ENCODE results near the gene PDE4B.

The PDE4B gene

GRCh38 chr1:66143651-66144050, 351.0 kb downstream of the PDE4B start:
- no peak for DNase-seq

DNA sequence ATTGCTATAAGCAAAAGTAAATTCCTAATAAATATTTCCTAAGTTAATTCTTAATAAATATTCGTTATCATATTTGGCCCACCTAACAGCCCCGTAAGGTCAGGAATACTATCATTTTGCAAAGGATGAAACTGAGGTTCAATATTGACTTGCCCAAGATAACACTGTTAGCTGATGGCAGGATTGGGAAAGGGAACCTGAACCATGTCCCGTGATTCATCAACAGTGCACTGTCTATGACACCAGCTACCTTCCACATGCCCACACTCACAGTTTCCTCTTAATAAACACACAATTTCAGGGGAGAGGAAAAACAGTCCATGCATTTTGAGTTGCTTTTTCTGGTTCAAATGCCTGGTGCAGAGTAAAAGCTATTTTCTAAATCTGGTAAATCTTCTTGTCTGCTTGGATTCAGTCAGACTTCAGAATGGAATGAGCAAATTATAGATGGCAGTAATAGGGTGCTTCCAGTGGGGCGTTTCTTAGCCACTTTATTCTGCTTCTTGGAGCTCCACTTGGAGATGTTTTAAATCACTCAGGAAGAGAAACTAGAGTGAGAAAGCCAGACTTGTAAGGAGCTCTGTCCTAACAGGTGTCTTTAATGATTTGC, 354.6 kb downstream of the PDE4B start:
- DNase-seq: no peak

DNA sequence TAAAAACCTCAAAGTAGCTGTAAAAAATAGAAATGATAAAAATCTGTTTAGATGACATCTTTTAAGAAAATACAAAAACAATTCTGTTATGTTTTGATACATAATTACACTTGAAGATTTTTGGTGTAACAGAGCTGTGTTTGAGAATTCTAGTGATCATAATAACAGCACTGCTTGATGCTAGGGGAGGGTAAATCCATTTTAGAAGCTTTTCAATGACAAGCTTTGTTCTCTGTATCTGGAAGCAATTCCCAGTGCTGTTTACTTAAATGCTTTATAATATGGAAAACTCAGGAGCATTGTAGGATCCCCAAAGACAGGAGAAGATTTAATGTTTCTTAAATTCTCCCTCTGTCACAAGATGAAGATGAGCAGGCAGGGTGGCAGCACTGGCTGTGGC, 359.3 kb downstream of the PDE4B start:
- DNase-seq: no peak

DNA sequence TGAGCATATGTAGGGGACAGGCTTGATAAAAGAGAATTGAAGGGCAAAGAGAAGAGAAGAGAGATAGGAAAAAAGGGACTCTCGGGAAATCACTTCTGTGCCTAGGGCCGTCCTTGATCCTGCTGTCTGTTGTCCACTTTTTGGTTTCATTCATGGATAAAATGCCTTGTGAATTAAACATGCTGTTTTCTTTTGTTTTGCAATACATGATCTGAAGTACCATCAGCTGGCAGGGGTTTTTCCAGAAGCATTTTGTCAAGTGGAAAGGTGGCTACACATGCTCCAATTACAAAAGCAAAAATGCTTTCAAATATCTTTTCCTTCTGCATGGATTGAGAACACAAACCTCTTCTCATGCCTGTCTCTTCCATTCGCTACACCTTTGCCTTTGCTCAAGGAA, 361.7 kb downstream of the PDE4B start:
- no peak for DNase-seq

- DNase-seq: no peak
These were observed 363.4 kb downstream of the PDE4B start for GRCh38 chr1:66156144-66156543.

GRCh38 chr1:66159800-66160199, 367.1 kb downstream of the PDE4B start:
- no peak for DNase-seq

DNA sequence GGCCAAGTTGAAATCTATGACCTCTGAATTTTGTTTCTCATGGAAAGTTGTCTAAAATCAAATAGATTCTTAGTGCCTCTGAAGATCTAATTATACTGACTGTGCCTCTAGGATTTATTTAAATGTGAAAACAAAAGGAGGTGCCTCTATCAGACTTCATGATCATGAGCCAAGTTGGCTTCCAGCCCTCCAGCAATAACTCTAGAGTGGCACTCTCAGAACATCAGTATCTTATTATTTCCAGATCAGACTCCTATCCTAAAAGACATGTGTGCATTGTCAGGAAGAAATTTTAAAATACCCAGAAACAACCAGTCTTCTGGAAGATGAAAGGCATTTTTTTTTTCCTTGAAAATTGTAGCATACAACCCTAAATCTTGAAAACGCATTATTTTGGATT, 368.0 kb downstream of the PDE4B start:
- no peak for DNase-seq

DNA sequence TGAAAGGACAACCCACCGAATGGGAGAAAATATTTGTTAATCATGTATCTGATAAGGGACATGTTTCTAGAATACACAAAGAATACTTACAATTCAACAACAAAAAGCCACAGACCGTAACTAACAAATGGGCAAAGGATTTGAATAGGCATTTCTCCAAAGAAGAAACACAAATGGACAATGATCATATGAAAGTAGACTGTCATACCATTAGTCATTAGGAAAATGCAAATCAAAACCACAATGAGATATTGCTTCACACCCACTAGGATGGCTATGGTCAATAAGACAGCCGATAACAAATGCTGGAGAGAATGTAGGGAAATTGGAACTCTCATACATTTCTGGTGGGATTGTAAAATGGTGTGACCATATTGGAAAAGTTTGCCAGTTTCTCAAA, 374.1 kb downstream of the PDE4B start:
- no peak for DNase-seq

GRCh38 chr1:66167267-66167666, 374.6 kb downstream of the PDE4B start:
- DNase-seq: no peak

DNA sequence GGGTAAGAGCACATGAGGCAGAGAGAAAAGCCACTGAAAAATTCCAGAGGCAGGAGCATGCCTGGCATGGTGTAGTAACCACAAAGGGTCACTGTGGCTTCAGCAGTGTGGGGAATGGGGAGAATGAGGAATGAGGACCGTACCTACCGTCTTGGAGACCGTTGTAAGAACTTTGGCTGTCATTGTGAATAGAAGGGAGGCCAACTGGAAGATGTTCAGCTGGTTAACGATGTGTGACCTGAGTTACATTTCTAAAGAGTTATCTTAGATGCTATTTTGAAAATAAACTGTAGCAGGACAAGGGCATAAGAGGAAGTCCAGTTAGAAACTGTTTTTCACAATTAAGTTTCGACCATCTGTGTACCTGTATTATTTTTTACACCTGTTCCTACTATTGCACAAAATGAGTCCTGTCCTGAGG, 375.8 kb downstream of the PDE4B start:
- no peak for DNase-seq

- DNase-seq: no peak
These were observed 376.4 kb downstream of the PDE4B start for GRCh38 chr1:66168948-66169671.

- DNase-seq: no peak
These were observed 379.6 kb downstream of the PDE4B start for GRCh38 chr1:66172272-66172671.

DNA sequence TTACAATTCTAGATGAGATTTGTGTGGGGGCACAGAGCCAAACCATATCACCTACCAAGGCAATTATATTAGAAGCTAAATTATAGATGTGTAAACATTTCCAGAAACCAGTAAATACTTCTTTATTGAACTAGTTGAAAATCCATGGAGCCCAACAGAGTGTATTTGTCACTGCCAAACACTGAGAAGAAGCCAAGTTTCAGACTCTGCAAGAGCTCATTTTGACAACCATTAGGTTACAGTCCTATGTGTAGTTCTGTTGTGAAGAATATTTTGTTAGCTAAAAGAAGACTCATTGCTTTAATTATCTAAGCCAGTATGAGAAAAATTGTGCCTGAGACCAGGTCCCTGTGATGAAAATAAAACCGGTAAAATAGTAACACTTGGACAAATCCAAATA, 382.4 kb downstream of the PDE4B start:
- no peak for DNase-seq

GRCh38 chr1:66175581-66175980, 382.9 kb downstream of the PDE4B start:
- no peak for DNase-seq

- DNase-seq: peak; percentile 9 to 29
These were observed 383.5 kb downstream of the PDE4B start for GRCh38 chr1:66176012-66176715.

GRCh38 chr1:66176832-66177231, 384.1 kb downstream of the PDE4B start:
- no peak for DNase-seq

DNA sequence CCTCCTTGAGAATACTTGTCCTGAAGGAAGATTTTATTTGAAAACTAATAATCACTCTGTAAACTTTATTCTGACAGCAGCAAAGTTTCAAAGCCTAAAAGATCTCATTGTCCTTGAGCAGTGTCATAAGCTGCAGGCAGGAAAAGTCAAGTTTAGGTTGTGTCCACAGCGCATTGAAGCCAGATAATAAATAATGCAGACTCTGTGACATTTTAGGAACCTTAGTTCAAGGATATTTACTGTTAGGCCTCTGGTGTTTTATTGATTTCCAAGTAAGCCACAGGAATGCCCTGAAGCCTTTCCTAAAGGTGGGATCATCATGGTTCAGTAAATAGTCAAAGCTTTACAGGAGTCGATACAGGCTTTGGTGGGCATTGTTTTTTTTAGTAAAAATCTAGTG, 384.8 kb downstream of the PDE4B start:
- no peak for DNase-seq

- no peak for DNase-seq
These were observed 389.3 kb downstream of the PDE4B start for GRCh38 chr1:66182026-66182425.

DNA sequence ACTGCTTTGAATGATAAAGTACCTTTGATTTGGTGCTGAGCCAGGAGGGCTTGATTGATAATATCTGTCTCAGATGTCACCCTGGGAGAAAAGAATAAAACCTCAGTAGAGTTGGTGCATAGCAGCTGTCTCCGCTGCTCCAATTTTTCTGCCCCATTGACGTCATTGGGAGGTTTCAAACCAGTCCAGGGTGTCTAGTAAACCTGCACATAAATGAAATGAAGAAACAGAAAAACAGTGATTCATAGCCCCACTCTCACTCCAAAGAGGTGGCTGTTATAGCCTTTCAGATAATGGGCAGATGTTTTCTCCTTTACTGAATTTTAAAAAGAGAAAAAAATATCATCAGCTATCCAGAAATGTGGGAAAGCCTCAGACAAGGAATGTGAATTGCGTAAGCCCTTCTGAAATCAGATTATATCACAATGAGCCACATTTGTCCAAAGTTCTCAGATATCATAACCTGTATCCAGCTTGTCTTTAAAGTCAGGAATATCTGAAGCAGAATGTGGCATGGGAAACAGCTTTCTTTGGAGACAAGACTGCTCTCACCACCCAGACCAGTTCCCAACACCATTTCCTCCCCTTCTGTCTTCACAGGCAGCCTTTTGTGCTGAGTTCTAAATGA, 390.0 kb downstream of the PDE4B start:
- DNase-seq: no peak

DNA sequence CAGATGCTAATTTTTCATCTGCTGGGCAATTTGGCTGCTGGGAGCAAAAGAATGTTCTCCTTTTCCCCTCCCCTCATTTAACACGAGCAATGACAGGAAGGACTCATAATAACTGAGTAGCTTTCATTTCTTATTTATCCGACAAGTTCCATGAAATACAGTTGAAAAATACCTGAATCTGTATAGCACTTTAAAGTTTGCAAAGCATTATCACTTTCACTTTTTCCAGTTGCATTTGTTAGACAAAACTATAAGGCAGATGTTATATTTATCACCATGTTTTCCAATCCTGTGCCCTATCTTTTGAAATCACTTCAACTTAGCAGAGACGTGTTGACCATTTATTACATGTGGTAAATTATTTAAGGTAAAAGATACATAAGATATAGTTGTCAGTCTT, 390.7 kb downstream of the PDE4B start:
- no peak for DNase-seq

DNA sequence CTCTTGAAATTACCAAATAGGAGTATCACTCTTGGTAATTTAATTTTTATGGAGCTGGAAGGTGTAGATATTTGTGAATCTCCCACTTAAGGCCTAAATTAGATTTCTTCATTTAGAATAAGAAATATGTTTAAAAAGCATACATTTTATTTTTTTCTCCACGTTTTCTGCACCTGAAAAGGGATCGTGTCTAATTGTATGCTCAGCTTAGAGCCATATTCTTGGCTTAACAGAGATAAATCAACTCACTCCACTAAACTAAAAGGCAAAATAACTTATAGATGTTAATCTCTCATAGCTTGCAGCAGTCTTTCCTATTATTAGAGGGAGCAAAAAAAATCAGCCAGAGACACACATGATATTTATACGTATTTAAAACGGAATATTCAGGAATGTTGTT, 404.4 kb downstream of the PDE4B start:
- no peak for DNase-seq

DNA sequence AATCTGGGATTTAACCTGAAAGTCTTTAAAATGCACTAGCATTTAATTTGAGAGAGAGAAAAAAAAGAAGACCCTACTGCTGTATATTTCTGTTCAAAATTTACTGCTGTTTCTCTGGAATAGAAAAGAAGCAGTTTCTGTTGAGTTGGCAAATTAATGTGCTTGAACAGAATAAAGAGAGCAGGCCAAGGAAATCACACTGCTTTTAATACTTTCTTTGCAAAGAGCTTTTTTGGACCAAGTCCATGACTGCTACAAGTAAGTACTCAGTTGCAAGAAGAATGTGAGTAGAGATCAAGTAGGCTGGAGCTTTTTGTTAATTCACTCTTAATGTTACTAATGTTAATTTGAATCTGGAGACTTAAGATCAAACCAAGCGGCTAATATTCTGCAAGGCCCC, 405.1 kb downstream of the PDE4B start:
- DNase-seq: no peak

DNA sequence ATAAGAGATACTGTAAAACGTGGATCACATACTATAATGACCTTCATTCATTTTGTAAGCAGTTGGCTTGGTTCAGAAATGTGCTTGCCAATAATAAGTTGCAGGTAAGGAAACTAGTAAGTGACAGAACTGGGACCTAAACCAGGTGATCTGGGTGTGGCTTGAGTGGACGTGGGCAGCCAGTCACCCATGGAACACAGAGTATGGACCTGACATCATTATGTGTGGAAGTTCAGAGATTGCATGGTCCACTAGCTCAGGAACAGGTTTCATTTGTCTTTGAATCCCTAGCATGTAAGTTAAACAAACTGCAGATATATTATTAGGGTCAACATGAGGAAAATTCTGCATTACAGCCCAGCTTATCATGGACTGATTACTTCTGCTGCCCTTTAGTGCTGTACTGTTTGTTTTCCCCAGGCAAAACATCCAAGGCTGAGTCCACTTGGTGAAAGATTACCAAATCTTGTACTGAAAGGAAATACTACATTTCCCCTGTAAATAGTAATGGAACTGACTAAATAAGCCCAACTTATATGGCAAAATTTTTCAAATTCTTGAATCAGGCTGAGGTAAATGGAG, 414.0 kb downstream of the PDE4B start:
- no peak for DNase-seq

All from inflammatory macrophage treated with lipopolysaccharide for 1 hour (primary cell).